NCI-H524 (cell line): Measurements from ENCODE around the gene HIF3A.
"Not testable (repeated sequence)": the region's sequence is repeated elsewhere in the genome, so short reads cannot be mapped to it uniquely, and the experiment has no call there.

Experiments used
- DNase-seq, 2 experiments: peaks; one replicate each; lab custom pipeline; 2025; lab: John Stamatoyannopoulos, UW

The HIF3A gene

GRCh38 chr19:46294494-46294893, 2.3 kb upstream of the HIF3A start:
- DNase-seq, result no peak

- peak; percentile 67 to 84 for DNase-seq
Observed at GRCh38 chr19:46295401-46296201, 1.2 kb upstream of the HIF3A start.

- DNase-seq, result no peak
Observed at GRCh38 chr19:46296202-46296480, 701 bp upstream of the HIF3A start.

GRCh38 chr19:46297700-46298478, 1.0 kb downstream of the HIF3A start:
- DNase-seq, result peak in 1 of 2 experiments; percentile 20

GRCh38 chr19:46298479-46299003, 1.7 kb downstream of the HIF3A start:
- DNase-seq, result no peak

- DNase-seq, result peak; percentile 64 to 92
Observed at GRCh38 chr19:46299004-46299509, 2.2 kb downstream of the HIF3A start.

GRCh38 chr19:46299695-46300094, 2.9 kb downstream of the HIF3A start:
- DNase-seq, result no peak

- DNase-seq, result no peak
Observed at GRCh38 chr19:46303322-46303690, 6.5 kb downstream of the HIF3A start.

- DNase-seq, result no peak
Observed at GRCh38 chr19:46303691-46304397, 7.0 kb downstream of the HIF3A start.

GRCh38 chr19:46306501-46306900, 9.7 kb downstream of the HIF3A start:
- DNase-seq, result no peak

GRCh38 chr19:46308510-46308909, 11.7 kb downstream of the HIF3A start:
- no peak for DNase-seq

GRCh38 chr19:46309056-46309455, 12.2 kb downstream of the HIF3A start:
- no peak for DNase-seq

- no peak for DNase-seq
Observed at GRCh38 chr19:46311444-46311843, 14.6 kb downstream of the HIF3A start.

- not testable (repeated sequence) for DNase-seq
Observed at GRCh38 chr19:46313540-46314469, 17.0 kb downstream of the HIF3A start.

GRCh38 chr19:46317339-46317738, 20.5 kb downstream of the HIF3A start:
- no peak for DNase-seq

GRCh38 chr19:46319613-46320012, 22.8 kb downstream of the HIF3A start:
- DNase-seq, result no peak

- no peak for DNase-seq
Observed at GRCh38 chr19:46320559-46320958, 23.7 kb downstream of the HIF3A start.

- DNase-seq, result no peak
Observed at GRCh38 chr19:46321653-46322052, 24.8 kb downstream of the HIF3A start.

- DNase-seq, result not testable (repeated sequence)
Observed at GRCh38 chr19:46323227-46323626, 26.4 kb downstream of the HIF3A start.

- no peak for DNase-seq
Observed at GRCh38 chr19:46324277-46324676, 27.4 kb downstream of the HIF3A start.

GRCh38 chr19:46326608-46327007, 29.8 kb downstream of the HIF3A start:
- DNase-seq, result no peak
